Activated T-cell treated with anti-CD3 and anti-CD28 coated beads, Interleukin-2, amount 50 U/mL, for 72 hours (primary cell): ENCODE results near the gene ACTR5. TPM values are rescaled to one million over a fixed set of nuclear protein-coding genes. Genes with fewer than 3 reads are reported as not detected.

Experiments
- total RNA-seq, 2 donors: library from RNA; stranded (reverse); gene quantifications; one replicate each; pipeline ENCODE4 v1.2.3, GENCODE V29; 2022

Gene ACTR5
- total RNA-seq, 2 donors from 2014 or later, result 8.2 to 8.7 TPM

Other genes starting within 250 kb of the ACTR5 start
- gene ADIG, start 167.3 kb upstream of the ACTR5 start, total RNA-seq, result not detected
- not detected for gene ARHGAP40, start 146.7 kb upstream of the ACTR5 start, total RNA-seq
- under 1 TPM in 1 of 2 donors, not detected in 1; 0.12 TPM for gene SLC32A1, start 24.0 kb upstream of the ACTR5 start, total RNA-seq
- 100 to 1,000 TPM; 143 to 184 TPM for gene PPP1R16B, start 57.2 kb downstream of the ACTR5 start, total RNA-seq
- gene FAM83D, start 178.0 kb downstream of the ACTR5 start, total RNA-seq, result 10 to 100 TPM; 10.4 to 10.5 TPM
- gene DHX35, start 213.9 kb downstream of the ACTR5 start, total RNA-seq, result 10 to 100 TPM in 1 of 2 donors, 1 to 10 TPM in 1; 9.4 to 14.2 TPM